Neural cell (in vitro differentiated cells): ENCODE results near the gene LUC7L.
A peak's percentile ranks its signal among the peaks of the same experiment; 100 is the strongest.

ENCODE experiments used
- CTCF ChIP-seq: fragments of 450-650 bp; IDR thresholded peaks from 2 replicates; pipeline ENCODE4 v1.5.1; 2014; ENCODE audit warnings: antibody characterized with exemption, mild to moderate bottlenecking, moderate library complexity; ENCODE audit not compliant: poor library complexity, severe bottlenecking
- EZH2 ChIP-seq: fragments of 200-600, 300-800 bp; shearing (Covaris generic), sonication (generic); IDR thresholded peaks from 2 replicates; pipeline ENCODE4 v1.6.1; 2014; ENCODE audit warnings: antibody characterized with exemption, low read length, borderline replicate concordance, mild to moderate bottlenecking; ENCODE audit not compliant: insufficient read depth, poor library complexity, severe bottlenecking
- RAD21 ChIP-seq: fragments of 450-650 bp; conservative IDR thresholded peaks from 2 replicates; pipeline ENCODE4 v1.6.1; 2014; ENCODE audit warnings: antibody characterized with exemption, mild to moderate bottlenecking, moderate library complexity

- peak; percentile 81 for TF ChIP-seq CTCF
- no peak for TF ChIP-seq EZH2
- peak; percentile 49 for TF ChIP-seq RAD21
Observed at GRCh38 chr16:234468-235305, 5.4 kb upstream of the LUC7L start, which contains the start of gene FAM234A.
